C4-2B (cell line): ENCODE data around the gene LRBA.

ENCODE experiments used
- H3K27ac ChIP-seq: fragments of 450-650 bp; 2 replicates; pipeline ENCODE4 v1.5.1; 2017
- ZFX ChIP-seq: fragments of 450-650 bp; IDR thresholded peaks from 2 replicates; pipeline ENCODE4 v1.6.1; 2017
- TF ChIP-seq, protein P1 (sequence below): fragments of 450-650 bp; conservative IDR thresholded peaks from 2 replicates; pipeline ENCODE4 v1.5.1; 2017; ENCODE audit warnings: mild to moderate bottlenecking

The LRBA gene

GRCh38 chr4:150237110-150237872, 777.8 kb downstream of the LRBA start:
- no peak overlapping the region for H3K27ac ChIP-seq

DNA sequence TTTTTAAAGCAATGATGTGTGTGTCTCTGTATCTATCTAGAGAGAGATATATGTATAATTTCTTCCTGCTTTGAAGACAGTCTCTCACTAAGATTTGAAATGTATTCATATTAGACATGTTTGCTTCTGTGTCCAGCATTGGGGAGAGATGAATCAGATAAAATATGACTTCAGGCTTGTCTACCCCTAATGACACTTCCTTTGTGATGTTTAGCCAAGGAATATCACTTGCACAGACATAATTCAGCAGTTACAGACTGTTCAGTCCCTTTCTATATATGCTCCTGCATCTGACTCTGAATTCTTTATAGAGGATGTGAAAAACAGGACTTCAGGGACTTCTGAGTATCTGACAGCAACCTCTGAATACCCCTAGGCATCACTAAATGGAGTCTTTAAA, 778.5 kb downstream of the LRBA start:
- TF ChIP-seq, protein P1, sequence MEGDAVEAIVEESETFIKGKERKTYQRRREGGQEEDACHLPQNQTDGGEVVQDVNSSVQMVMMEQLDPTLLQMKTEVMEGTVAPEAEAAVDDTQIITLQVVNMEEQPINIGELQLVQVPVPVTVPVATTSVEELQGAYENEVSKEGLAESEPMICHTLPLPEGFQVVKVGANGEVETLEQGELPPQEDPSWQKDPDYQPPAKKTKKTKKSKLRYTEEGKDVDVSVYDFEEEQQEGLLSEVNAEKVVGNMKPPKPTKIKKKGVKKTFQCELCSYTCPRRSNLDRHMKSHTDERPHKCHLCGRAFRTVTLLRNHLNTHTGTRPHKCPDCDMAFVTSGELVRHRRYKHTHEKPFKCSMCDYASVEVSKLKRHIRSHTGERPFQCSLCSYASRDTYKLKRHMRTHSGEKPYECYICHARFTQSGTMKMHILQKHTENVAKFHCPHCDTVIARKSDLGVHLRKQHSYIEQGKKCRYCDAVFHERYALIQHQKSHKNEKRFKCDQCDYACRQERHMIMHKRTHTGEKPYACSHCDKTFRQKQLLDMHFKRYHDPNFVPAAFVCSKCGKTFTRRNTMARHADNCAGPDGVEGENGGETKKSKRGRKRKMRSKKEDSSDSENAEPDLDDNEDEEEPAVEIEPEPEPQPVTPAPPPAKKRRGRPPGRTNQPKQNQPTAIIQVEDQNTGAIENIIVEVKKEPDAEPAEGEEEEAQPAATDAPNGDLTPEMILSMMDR: no peak
- no peak overlapping the region for H3K27ac ChIP-seq

More at GRCh38 chr4:150237110-150237872, 777.8 kb downstream of the LRBA start:
- TF ChIP-seq, protein P1: no peak
- TF ChIP-seq ZFX: no peak

- TF ChIP-seq, protein P1: no peak
- TF ChIP-seq ZFX: no peak
- H3K27ac ChIP-seq: no peak overlapping the region
Measured at GRCh38 chr4:150235808-150236271, 779.2 kb downstream of the LRBA start.

DNA sequence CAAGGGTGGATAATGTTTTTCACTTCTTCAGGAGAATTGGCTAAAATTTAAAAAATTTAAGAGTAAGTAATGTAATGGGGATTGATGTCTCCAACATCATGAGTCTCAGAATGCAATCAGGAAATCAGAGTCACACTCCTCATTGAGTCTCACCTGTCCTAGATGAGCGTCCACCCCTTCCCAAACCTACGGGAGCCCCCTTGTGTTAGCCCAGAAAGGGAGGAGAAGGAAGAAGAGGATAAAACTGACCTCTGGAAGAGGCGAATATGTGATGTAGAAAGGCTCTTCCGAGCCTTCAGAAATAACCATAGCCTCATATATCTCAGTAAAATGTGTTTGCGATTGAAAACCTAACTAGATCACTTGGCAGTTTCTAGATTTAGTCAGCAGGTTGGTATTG, 779.8 kb downstream of the LRBA start:
- no peak overlapping the region for H3K27ac ChIP-seq
- no peak for TF ChIP-seq ZFX
- TF ChIP-seq, protein P1: no peak

DNA sequence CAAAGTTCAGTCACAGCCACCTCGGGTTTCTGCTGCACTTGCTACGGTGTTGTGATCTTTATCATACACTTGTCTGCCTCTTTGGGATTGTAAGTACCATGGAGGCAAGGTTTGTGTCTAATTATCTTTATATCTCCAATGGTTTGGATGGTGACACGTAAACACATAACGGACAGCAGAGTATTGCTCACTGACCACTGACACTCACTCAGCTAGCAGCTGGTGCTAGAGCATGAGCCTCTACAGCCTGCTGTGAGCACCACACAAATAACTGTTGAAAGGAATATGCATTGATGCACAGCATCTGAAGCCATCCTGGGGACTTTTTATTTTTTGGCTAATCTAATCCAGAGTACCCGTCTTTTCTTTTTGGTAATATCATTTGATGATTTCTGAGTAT, 780.8 kb downstream of the LRBA start:
- no peak for TF ChIP-seq ZFX
- TF ChIP-seq, protein P1: no peak
- no peak overlapping the region for H3K27ac ChIP-seq

GRCh38 chr4:150232029-150232428, 783.1 kb downstream of the LRBA start:
- no peak overlapping the region for H3K27ac ChIP-seq
- TF ChIP-seq, protein P1: no peak
- no peak for TF ChIP-seq ZFX

DNA sequence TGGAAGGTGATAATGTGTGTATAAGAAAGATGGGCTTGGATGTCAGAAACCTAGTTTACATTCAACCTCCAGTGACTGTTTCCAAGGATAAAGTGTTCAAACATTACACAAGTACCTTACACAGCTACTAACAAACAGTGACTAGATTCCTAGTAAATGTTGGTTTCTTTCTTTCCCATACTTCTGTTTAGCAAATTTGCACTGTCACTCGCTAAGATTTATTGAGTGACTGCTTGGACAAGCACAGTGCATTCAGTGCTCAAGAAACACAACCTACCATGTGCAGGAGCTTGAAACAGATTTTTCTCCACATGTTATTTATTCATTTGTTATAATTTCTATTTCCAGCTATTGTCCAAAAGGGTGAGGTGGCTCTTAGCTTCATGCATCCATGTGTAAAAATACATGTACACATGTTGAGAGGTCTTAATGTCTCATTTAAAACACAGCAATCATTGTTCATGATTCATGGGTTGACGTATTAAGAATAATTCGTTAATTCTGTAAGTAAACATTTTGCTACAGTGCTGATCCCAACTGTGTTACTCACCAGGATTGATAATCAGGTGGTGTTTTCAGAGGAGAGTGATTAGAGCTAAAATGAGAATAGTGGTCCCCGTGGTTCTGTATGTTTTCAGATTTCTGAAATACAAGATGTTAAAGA, 783.8 kb downstream of the LRBA start:
- H3K27ac ChIP-seq: no peak overlapping the region

More for the DNA sequence above, 783.8 kb downstream of the LRBA start:
- no peak for TF ChIP-seq ZFX
- TF ChIP-seq, protein P1: no peak
